Neural progenitor cell (in vitro differentiated cells): ENCODE results near the gene COL6A6. TPM values are rescaled to one million over a fixed set of nuclear protein-coding genes. Genes with fewer than 3 reads are reported as not detected.

ENCODE experiments used
- DNase-seq: peaks from one replicate; pipeline ENCODE4 v3.0.0-alpha.2; 2016; ENCODE audit warnings: low spot score
- H2AFZ ChIP-seq: fragments of 200-600 bp; sonication (generic); replicated peaks from 2 replicates; pipeline ENCODE4 v1.6.1; 2016; ENCODE audit warnings: antibody characterized with exemption
- H3F3A ChIP-seq: fragments of 200-600 bp; sonication (generic); 2 replicates; pipeline ENCODE4 v1.6.1; 2016; ENCODE audit warnings: antibody characterized with exemption, low read depth
- H3K27ac ChIP-seq: fragments of 200-600 bp; sonication (generic); 2 replicates; pipeline ENCODE4 v1.5.1; 2016; ENCODE audit warnings: mild to moderate bottlenecking
- H3K27me3 ChIP-seq: fragments of 200-600 bp; sonication (generic); 2 replicates; pipeline ENCODE4 v1.6.1; 2016; ENCODE audit warnings: mild to moderate bottlenecking, moderate library complexity
- H3K36me3 ChIP-seq: fragments of 200-600 bp; sonication (generic); 2 replicates; pipeline ENCODE4 v1.5.1; 2016
- H3K4me1 ChIP-seq: fragments of 200-600 bp; sonication (generic); 2 replicates; pipeline ENCODE4 v1.6.1; 2016; ENCODE audit warnings: mixed run types
- H3K4me2 ChIP-seq: fragments of 200-600 bp; sonication (generic); 2 replicates; pipeline ENCODE4 v1.6.1; 2016
- H3K4me3 ChIP-seq: fragments of 200-600 bp; sonication (generic); 2 replicates; pipeline ENCODE4 v1.5.1; 2016
- H3K79me2 ChIP-seq: fragments of 200-600 bp; sonication (generic); 2 replicates; pipeline ENCODE4 v1.6.1; 2016; ENCODE audit warnings: low read depth
- H3K9ac ChIP-seq: fragments of 200-600 bp; sonication (generic); 2 replicates; pipeline ENCODE4 v1.6.1; 2016
- H3K9me3 ChIP-seq: fragments of 200-600 bp; sonication (generic); 2 replicates; pipeline ENCODE4 v1.5.1; 2016; ENCODE audit warnings: low read depth
- H4K20me1 ChIP-seq: fragments of 200-600 bp; sonication (generic); 2 replicates; pipeline ENCODE4 v1.6.1; 2016; ENCODE audit warnings: low read depth
- H3K27ac Mint-ChIP-seq: 3 replicates; pipeline ENCODE4 v1.8.0; 2021; ENCODE audit warnings: mixed read lengths
- H3K27me3 Mint-ChIP-seq: 2 replicates; pipeline ENCODE4 v1.8.0; 2022; ENCODE audit warnings: low read depth, mild to moderate bottlenecking, inconsistent platforms, moderate library complexity, mixed read lengths; ENCODE audit not compliant: insufficient read depth
- H3K36me3 Mint-ChIP-seq: 3 replicates; pipeline ENCODE4 v1.8.0; 2021; ENCODE audit warnings: mixed read lengths
- H3K4me1 Mint-ChIP-seq: 3 replicates; pipeline ENCODE4 v1.8.0; 2021; ENCODE audit warnings: mixed read lengths
- H3K4me3 Mint-ChIP-seq: 3 replicates; pipeline ENCODE4 v1.8.0; 2021; ENCODE audit warnings: mild to moderate bottlenecking, moderate library complexity, mixed read lengths
- H3K9me3 Mint-ChIP-seq: 3 replicates; pipeline ENCODE4 v1.8.0; 2020; ENCODE audit warnings: mixed read lengths
- CTCF ChIP-seq: fragments of 200-600 bp; sonication (generic); IDR thresholded peaks from 2 replicates; pipeline ENCODE4 v1.5.1; 2017; ENCODE audit warnings: antibody characterized with exemption, mild to moderate bottlenecking
- EZH2 ChIP-seq: fragments of 200-600 bp; sonication (generic); IDR thresholded peaks from 2 replicates; pipeline ENCODE4 v1.6.1; 2017; ENCODE audit warnings: antibody characterized with exemption, mild to moderate bottlenecking, moderate library complexity
- EZH2phosphoT487 ChIP-seq: fragments of 200-600 bp; sonication (generic); IDR thresholded peaks from 2 replicates; pipeline ENCODE4 v1.6.1; 2017; ENCODE audit warnings: antibody characterized with exemption
- total RNA-seq: library from RNA; depleted of rRNA; stranded (reverse); fragments of >200 nt; gene quantifications from 2 replicates; pipeline ENCODE4 v1.2.3, GENCODE V29; 2015; ENCODE audit warnings: low replicate concordance

Gene COL6A6
- total RNA-seq, 1 donor from 2014 or later, result 0.13 TPM

GRCh38 chr3:130519754-130520153 lies 2.8 kb downstream of the COL6A6 start:
- H3K4me1 Mint-ChIP-seq, result peaks cover 4% of the 10 kb centered on the region
- H3K27ac Mint-ChIP-seq, result no peak overlapping the region
- no peak overlapping the region for H3K27ac ChIP-seq
- H3K4me1 ChIP-seq, result no peaks in the 10 kb centered on the region
- H3K9me3 Mint-ChIP-seq, result peaks cover 3% of the 10 kb centered on the region
- H2AFZ ChIP-seq, result no peak overlapping the region
- H3K79me2 ChIP-seq, result no peaks in the 10 kb centered on the region
- no peaks in the 10 kb centered on the region for H3K9me3 ChIP-seq
- DNase-seq, result no peak
- peaks cover 27% of the 10 kb centered on the region for H3K27me3 Mint-ChIP-seq
- H3K27me3 ChIP-seq, result peaks cover 51% of the 10 kb centered on the region
- H3K4me3 ChIP-seq, result no peak overlapping the region
- H3K9ac ChIP-seq, result no peak overlapping the region
- no peaks in the 10 kb centered on the region for H3F3A ChIP-seq
- H3K36me3 ChIP-seq, result no peaks in the 10 kb centered on the region
- H3K4me2 ChIP-seq, result no peak overlapping the region
- H4K20me1 ChIP-seq, result no peaks in the 10 kb centered on the region
- H3K4me3 Mint-ChIP-seq, result no peak overlapping the region
- no peak for TF ChIP-seq CTCF
- no peak for TF ChIP-seq EZH2
- TF ChIP-seq EZH2phosphoT487, result no peak
- no peaks in the 10 kb centered on the region for H3K36me3 Mint-ChIP-seq

GRCh38 chr3:130522399-130522798 lies 5.4 kb downstream of the COL6A6 start:
- Histone ChIP-seq H3K9ac (no peak overlapping the region), H3K9me3 (no peaks in the 10 kb centered on the region), H3K4me3 (no peak overlapping the region), H3K79me2 (no peaks in the 10 kb centered on the region), H3K4me1 (peaks cover 5% of the 10 kb centered on the region), H3K36me3 (no peaks in the 10 kb centered on the region), H3F3A (peaks cover 6% of the 10 kb centered on the region), H3K27ac (no peak overlapping the region), H3K27me3 (peaks cover 24% of the 10 kb centered on the region), H2AFZ (no peak overlapping the region), H3K4me2 (no peak overlapping the region), H4K20me1 (no peaks in the 10 kb centered on the region)
- DNase-seq, result no peak
- TF ChIP-seq CTCF (no peak), EZH2 (no peak), EZH2phosphoT487 (no peak)
- no peak overlapping the region for H3K4me3 Mint-ChIP-seq
- H3K4me1 Mint-ChIP-seq, result peaks cover 7% of the 10 kb centered on the region
- H3K27me3 Mint-ChIP-seq, result peaks cover 10% of the 10 kb centered on the region
- H3K9me3 Mint-ChIP-seq, result no peaks in the 10 kb centered on the region
- no peak overlapping the region for H3K27ac Mint-ChIP-seq
- no peaks in the 10 kb centered on the region for H3K36me3 Mint-ChIP-seq

GRCh38 chr3:130527426-130527825 lies 10.4 kb downstream of the COL6A6 start:
- Histone ChIP-seq H3K36me3 (no peaks in the 10 kb centered on the region), H3K4me2 (no peak overlapping the region), H3K27ac (no peak overlapping the region), H3K9me3 (no peaks in the 10 kb centered on the region), H3F3A (peaks cover 6% of the 10 kb centered on the region), H3K9ac (no peak overlapping the region), H3K4me3 (no peak overlapping the region), H4K20me1 (no peaks in the 10 kb centered on the region), H3K27me3 (no peaks in the 10 kb centered on the region), H3K4me1 (peaks cover 9% of the 10 kb centered on the region), H3K79me2 (no peaks in the 10 kb centered on the region), H2AFZ (no peak overlapping the region)
- H3K9me3 Mint-ChIP-seq, result no peaks in the 10 kb centered on the region
- DNase-seq, result peak; percentile 37
- TF ChIP-seq EZH2 (no peak), CTCF (no peak), EZH2phosphoT487 (no peak)
- no peaks in the 10 kb centered on the region for H3K36me3 Mint-ChIP-seq
- no peak overlapping the region for H3K27ac Mint-ChIP-seq
- peaks cover 16% of the 10 kb centered on the region for H3K4me1 Mint-ChIP-seq
- H3K4me3 Mint-ChIP-seq, result no peak overlapping the region
- peaks cover 3% of the 10 kb centered on the region for H3K27me3 Mint-ChIP-seq
